ENCODE results near the gene PLEKHA7.

GRCh38 chr11:16793511-16793910, 220.7 kb downstream of the PLEKHA7 start:
- no peak for TF ChIP-seq CEBPB (IDR thresholded peaks at IDR 0.05; ENCODE audit: borderline replicate concordance, low read depth, low read length)
- no peak for TF ChIP-seq MAFK (conservative IDR thresholded peaks at IDR 0.05 in 1 of 2, IDR thresholded peaks at IDR 0.05 in 1 of 2; ENCODE audit: low read length in 2 of 2)
- TF ChIP-seq POLR2AphosphoS5 (IDR thresholded peaks at IDR 0.05; ENCODE audit: low read depth, low read length): no peak
- no peak for TF ChIP-seq NFE2 (CRISPR knock-in tag; IDR thresholded peaks at IDR 0.05)
- no peak for TF ChIP-seq PHF21A (CRISPR knock-in tag; IDR thresholded peaks at IDR 0.05)
- TF ChIP-seq ESRRA (CRISPR knock-in tag; IDR thresholded peaks at IDR 0.05; ENCODE audit: low read depth): no peak
- TF ChIP-seq ZFP82 (CRISPR knock-in tag; IDR thresholded peaks at IDR 0.05; ENCODE audit: borderline replicate concordance): no peak
- no peak for TF ChIP-seq SUZ12 (IDR thresholded peaks at IDR 0.05; ENCODE audit: low read depth, low read length)
- TF ChIP-seq HNRNPLL (IDR thresholded peaks at IDR 0.05; ENCODE audit: low read depth, low read length, poor library complexity, severe bottlenecking): no peak
- TF ChIP-seq ATF6 (CRISPR knock-in tag; conservative IDR thresholded peaks at IDR 0.05): no peak
- TF ChIP-seq REPIN1 (CRISPR knock-in tag; IDR thresholded peaks at IDR 0.05; ENCODE audit: borderline replicate concordance, low read depth): no peak
- no peak for TF ChIP-seq REST (IDR thresholded peaks at IDR 0.05; ENCODE audit: borderline replicate concordance in 1 of 2, low read depth in 1 of 2, low read length in 2 of 2)
